HG03571 (cell line): Measurements from ENCODE around the gene SCCPDH.
"Not testable (repeated sequence)": the region's sequence is repeated elsewhere in the genome, so short reads cannot be mapped to it uniquely, and the experiment has no call there.

ENCODE experiments used
- ATAC-seq: cut with Tn5 transposase; IDR thresholded peaks from one replicate; pipeline ENCODE4 v1.9.1; 2021; ENCODE audit not compliant: unreplicated experiment

Gene SCCPDH

DNA sequence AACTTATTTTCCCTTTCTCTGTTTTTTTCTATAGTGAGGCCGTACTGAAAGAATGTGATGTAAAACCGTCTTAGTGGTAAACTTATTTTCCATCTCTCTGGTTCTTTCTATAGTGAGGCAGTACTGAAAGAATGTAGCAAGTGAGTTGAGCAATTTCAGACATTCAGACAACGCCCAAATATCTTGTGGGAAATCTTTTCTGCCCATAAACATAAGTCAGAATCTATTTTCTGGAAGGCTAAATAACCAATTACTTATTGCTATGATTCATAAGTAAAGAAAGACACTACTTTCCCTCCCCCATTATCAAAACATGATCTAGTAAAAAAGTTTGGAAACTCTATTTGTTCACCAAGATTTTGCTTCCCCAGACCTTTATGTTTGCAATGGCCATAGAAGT, 18.8 kb upstream of the SCCPDH start:
- no peak for ATAC-seq

DNA sequence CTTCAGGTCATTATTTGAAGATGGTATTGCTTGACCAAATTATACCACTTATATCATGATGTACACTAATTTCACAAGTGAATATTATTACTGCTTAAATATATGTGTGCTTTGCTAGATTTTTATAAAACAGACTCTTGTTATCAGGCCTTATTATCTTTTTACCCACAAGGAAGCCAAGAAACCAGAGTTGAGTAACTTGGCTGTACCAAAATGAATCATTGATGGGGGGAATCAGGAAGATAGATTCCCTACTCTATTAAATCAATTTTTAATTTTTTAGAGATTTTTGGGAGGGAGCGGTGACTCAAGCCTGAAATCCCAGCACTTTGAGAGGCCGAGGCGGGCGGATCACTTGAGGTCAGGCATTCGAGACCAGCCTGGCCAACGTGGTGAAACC, 16.0 kb upstream of the SCCPDH start:
- no peak for ATAC-seq

DNA sequence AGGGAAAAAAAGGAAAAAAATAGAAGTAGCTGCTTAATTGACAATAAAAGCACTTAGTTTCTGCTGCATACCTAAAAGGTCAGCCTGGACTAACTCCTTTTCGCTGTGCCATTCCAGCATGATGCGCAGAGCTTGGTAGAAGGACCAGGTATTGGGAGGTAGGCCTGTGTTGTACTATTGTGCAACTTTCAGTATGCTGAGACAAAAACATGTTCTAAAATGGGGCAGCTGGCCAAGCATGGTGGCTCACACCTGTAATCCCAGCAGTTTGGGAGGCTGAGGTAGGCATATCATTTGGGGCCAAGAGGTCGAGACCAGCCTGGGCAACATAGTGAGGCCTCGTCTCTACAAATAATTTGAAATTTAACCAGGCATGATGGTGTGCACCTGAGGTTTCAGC, 15.0 kb upstream of the SCCPDH start:
- no peak for ATAC-seq

DNA sequence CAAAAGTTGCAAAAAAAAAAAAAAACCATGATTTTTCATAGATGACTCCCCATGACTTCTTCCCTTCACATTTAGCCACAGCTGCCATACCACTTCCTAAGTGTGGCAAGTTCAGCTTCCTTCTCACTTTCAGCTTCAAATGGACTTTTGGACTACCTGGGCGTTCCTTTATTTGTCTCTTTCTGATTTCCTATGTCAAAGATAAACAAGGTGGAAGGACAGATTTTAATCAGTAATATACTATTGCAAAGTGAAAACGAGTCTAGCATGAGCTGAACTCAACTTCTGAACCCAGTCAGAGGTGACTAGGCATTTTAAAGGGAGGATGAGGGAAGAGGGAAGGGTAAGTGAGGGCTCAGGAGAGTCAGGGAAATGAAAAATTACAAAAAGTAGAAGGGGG, 14.4 kb upstream of the SCCPDH start:
- ATAC-seq, result no peak

DNA sequence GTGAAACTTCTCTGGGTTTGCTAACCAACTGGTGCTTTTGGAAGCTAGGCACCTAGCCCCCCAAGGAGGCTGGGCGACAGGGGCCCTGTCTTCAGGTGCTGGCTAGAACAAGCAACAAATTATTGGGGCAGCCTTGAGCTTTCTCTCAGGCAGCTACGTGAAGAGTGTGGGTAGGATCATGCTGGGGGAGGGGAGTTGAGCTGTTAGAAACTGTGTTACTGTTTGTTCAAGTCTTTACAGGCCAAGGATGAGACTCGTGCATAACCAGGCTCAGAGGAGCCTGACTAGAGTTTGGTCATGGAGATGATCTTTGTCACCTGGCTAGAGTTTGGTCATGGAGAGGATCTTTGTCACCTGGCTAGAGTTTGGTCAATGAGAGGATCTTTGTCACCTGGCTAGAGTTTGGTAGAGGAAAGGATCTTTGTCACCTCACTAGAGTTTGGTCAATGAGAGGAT, 12.6 kb upstream of the SCCPDH start:
- ATAC-seq, result no peak

DNA sequence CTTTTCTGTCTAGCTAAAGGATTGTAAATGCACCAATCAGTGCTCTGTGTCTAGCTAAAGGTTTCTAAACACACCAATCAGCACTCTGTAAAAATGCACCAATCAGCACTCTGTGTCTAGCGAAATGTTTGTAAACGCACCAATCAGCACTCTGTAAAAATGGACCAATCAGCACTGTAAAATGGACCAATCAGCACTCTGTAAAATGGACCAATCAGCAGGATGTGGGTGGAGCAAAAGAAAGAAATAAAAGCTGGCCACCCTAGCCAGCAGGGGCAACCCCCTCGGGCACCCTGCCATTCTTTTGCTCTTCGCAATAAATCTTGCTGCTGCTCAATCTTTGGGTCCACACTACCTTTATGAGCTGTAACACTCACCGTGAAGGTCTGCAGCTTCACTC, 11.8 kb upstream of the SCCPDH start:
- not testable (repeated sequence) for ATAC-seq

DNA sequence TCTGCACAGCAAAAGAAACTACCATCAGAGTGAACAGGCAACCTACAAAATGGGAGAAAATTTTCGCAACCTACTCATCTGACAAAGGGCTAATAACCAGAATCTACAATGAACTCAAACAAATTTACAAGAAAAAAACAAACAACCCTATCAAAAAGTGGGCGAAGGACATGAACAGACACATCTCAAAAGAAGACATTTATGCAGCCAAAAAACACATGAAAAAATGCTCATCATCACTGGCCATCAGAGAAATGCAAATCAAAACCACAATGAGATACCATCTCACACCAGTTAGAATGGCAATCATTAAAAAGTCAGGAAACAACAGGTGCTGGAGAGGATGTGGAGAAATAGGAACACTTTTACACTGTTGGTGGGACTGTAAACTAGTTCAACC, 4.8 kb upstream of the SCCPDH start:
- ATAC-seq, result not testable (repeated sequence)

DNA sequence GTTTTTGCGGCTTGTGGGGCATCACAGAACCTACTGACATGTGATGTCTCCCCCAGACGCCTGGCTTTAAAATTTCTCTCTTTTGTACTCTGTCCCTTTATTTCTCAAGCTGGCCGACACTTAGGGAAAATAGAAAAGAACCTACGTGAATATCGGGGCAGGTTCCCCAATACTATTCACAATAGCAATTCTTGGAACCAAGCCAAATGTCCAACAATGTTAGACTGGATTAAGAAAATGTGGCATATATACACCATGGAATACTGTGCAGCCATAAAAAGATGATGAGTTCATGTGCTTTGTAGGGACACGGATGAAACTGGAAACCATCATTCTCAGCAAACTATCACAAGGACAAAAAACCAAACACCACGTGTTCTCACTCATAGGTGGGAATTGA, 3.4 kb upstream of the SCCPDH start:
- not testable (repeated sequence) for ATAC-seq

DNA sequence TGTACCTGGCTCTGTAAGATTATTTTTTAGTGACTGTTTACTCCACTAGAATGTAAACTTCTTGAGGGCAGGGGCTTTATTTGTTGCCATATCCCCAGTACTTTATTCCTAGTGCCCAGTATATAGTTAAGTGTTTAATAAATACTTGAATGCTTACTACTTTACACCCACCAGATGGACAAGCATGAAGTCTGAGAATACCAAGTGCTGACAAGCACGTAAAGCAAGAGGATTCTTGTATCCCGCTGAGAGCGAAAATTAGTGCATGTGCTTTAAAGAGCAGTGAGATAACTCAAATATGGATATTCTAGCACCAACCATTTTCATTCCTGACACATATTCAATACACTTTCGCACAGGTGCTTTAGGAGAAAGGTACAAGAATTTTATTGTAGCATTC, 1.5 kb upstream of the SCCPDH start:
- ATAC-seq, result no peak

DNA sequence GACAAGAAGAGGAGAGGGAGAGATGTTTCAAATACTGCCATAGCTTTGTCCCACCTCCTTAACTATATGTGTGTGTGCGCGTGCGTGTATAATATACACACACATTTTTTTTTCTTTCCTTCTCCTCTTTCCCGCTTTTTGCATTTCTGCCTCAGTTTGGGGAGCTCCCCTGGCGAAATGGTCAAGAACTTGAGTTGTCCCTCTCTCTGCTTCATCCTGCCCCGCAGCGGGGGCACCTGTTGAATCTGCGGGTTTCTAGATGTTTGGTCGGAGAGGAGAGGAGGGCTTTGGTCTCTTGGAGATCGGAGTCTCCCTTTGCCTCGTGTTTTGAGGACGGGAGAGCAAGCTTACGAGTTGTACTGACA, 504 bp downstream of the SCCPDH start:
- ATAC-seq, result no peak

DNA sequence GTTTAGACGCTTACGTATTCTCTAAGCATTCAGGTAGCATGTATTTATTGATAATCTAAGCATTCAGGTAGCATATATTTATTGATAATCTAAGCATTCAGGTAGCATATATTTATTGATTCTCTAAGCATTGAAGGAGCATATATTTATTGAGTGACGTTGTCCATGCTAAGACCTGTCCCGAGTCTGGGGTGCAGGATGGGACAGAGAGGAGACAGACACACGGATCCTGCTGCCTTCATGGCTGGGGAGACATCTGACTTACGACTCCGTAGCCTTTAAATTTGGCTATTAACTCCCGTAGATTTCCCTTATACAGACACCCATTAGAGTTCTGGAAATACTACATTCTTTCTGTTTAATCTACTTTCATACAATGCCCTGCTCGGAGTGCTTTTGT, 982 bp downstream of the SCCPDH start:
- no peak for ATAC-seq

DNA sequence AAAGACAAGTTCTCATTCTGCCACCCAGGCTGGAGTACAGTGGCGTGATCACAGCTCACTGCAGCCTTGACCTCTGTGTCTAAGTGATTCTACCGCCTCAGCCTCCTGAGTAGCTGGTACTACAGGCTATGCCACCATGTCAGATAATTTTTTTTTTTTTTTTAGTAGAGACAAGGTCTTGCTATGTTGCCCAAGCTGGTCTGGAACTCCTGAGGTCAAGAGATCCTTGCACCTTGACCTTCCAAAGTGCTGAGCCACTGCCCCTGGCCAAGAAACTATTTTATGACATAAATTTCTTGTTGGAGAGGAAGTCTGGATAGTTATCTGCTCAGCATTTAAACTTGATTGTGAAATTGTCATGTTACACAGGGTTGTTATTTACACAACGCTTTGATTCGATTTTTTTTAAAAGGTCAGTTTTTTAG, 2.1 kb downstream of the SCCPDH start:
- no peak for ATAC-seq

DNA sequence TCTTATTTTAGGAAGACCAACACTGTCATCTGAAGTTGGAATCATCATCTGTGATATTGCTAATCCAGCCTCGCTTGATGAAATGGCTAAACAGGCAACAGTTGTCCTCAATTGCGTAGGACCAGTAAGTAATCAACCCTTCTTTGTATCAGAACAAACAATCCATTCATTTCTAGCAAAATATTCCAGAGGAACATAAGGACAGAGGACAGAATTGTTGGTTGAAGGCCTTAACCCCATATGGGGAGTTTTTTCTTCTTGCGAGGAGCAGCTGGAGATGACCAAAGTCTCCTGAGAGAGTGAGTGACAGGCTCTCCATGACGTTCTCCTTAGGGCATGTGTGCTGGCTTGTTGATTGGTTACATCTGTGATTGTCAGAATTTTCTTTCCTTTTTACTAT, 2.7 kb downstream of the SCCPDH start:
- no peak for ATAC-seq

DNA sequence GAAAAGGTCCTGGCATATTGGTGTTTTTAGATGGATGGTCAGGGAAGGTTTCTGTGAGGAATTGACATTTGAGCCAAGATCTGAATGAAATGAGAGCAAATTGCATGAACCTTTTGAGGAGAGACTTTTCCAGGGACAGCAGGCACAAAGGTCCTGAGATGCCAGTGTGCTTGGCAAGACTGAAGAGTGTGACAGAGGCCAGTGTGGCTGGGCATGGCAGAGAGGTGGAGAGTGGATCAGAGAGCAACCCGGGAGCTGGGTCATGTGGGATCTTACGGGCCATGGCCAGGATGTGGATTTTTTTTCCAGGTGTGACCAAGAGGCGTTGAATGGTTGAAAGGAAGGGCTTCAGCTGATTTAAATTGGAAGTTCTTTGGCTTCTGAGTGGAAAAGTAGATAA, 3.4 kb downstream of the SCCPDH start:
- no peak for ATAC-seq

DNA sequence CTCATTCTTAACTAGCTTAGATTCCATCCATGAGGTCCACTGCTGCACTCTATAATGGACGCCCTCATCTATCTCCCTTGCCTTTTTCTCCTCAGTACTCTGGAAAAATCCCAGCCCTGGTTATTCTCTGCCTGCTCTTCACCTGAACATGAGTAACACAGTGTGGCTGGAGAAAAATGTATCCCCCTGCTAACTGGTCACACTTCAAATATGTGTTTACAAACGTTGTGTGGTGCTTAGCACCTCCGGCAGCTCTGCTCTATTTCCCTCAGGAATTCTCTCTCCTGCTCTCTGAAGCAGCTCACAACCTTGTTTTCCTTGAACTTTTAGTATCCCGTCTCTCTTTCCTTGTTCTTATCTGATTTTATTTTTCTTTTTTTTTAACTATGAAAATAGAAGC, 4.1 kb downstream of the SCCPDH start:
- no peak for ATAC-seq

DNA sequence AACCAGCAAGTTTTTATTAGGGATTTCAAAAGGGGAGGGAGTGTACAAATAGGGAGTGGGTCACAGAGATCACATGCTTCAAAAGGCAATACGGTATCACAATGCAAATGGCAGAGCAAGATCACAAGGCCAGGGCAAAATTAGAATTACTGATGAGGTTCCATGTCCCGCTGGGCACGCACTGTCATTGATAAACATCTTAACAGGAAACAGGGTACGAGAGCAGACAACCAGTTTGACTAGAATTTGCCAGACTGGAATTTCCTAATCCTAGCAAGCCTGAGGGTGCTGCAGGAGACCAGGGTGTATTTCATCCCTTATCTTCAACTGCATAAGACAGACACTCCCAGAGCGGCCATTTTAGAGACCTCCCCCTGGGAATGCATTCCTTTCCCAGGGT, 4.8 kb downstream of the SCCPDH start:
- not testable (repeated sequence) for ATAC-seq

DNA sequence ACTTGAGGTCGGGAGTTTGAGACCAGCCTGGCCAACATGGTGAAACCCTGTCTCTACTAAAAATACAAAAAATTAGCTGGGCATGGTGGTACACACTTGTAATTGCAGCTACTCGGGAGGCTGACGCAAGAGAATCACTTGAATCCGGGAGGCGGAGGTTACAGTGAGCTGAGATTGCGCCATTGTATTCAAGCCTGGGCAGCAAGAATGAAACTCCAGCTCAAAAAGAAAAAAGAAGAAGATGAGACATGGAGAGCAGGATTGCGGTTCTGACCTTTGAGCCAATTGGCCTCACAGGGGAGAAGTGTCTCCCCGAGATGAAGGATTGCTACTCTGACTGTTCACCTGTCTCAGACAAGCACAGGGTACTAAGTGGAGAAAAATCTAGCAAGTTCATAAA, 6.6 kb downstream of the SCCPDH start:
- no peak for ATAC-seq

DNA sequence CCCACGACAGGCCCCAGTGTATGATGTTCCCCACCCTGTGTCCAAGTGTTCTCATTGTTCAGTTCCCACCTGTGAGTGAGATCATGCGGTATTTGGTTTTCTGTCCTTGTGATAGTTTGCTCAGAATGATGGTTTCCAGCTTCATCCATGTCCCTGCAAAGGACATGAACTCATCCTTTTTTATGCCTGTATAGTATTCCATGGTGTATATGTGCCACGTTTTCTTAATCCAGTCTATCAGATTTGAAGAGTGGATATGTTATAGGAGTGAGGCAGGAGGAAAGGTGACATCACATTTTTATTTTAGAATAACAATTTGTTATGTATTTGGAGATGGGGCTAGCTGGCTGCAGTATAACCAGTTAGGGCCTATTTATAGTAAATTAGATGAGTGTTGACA, 7.7 kb downstream of the SCCPDH start:
- not testable (repeated sequence) for ATAC-seq

DNA sequence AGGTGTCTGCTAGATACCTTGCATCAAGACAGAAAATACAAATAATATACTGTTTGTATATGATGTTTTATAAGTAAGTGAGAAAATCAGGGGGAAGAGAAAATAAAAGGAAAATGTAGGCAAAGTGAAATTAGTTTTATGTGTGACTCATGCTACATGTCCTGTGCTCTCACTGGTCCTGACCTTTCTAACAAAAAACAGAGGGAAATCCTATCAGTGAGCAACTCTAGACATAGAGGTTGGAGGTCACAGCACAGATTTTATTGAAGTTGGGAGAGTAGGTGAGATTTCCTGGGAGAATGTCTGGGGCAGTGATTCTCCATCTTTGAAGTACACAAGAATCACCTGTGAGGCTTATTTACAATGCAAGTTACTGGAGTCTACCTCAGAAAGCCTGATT, 9.5 kb downstream of the SCCPDH start:
- no peak for ATAC-seq

DNA sequence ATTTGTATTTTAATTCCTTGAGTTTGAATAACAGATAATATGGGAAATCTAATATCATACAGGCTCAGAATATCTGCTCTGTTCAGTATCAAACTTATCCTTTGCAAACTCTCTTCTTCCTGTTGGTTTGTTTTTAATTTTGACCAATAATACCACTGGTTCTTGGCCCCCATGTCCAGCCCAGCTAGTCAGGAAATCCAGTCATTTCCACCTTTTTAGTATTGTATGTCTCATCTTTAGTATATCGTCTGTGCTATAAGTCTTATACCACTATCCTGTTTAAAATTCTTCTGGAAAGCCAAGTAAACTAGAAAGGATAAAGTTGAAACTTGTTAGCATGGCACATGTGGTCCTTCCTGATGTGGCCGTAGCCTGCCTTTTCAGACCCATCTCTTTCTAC, 10.7 kb downstream of the SCCPDH start:
- no peak for ATAC-seq

DNA sequence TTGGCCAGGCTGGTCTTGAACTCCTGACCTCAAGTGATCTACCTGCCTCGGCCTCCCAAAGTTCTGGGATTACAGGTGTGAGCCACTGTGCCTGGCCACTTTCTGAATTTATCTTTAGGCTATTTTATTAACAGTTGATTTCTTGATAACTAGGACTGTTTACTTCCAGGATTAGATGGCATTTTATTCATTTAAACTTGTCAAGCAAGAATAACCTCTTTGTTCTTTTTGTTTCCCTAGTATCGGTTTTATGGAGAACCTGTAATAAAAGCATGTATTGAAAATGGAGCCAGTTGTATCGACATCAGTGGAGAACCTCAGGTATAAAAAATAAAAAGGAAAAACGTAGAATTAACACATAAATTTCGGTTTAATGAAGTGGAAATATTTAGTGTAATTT, 11.5 kb downstream of the SCCPDH start:
- ATAC-seq, result no peak

DNA sequence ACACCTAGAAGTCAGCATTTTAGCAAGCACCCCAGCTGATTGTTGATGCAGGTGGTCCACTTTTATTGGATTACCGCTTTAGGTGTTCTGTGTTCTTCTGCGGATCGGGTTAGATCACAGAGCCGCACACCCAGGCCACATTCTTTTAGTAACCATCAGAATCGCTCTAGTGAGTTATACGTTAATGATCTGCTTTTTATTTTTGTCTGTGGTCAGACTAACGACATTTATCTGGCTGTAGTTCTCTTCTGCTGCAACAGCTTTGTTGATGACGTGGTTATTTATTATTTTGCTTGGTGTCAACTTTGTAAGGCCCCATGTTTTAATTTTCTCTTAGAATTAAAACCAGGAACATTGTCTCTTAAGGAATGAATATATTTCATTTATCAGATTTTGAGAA, 18.2 kb downstream of the SCCPDH start:
- ATAC-seq, result no peak

DNA sequence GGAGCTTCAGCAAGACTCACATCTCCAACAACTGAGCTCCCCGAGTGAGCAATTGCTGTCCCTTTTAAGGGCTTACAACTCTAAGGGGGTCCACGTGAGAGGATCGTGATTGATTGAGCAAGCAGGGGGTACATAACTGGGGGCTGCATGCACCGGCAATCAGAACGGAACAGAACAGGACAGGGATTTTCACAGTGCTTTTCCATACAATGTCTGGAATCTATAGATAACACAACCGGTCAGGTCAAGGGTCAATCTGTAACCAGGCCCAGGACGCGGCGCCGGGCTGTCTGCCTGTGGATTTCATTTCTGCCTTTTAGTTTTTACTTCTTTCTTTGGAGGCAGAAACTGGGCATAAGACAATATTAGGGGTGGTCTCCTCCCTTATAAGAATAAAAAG, 21.9 kb downstream of the SCCPDH start:
- not testable (repeated sequence) for ATAC-seq

DNA sequence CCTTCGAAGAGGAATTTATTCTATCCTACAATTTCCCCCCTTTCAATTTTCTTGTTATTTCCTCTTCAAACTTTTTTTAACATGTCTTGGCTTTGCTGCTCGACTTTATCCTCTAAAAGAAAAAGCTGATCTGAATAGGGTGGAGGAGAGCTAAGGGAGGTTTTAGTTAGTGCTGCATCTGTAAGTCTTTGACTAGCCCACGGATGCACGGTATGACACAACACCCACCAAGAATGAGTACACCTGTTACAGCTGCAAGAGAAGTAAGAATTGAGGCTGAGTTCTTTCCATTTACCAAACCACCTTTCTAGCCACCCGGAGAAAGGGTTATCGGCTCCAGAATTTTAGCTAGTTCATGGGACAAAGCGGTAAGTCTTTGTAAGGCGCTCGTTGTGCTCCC, 23.8 kb downstream of the SCCPDH start:
- ATAC-seq, result no peak
